CD4-positive, alpha-beta T cell (primary cell): ENCODE measurements around the gene MSANTD2. TPM values are rescaled to one million over a fixed set of nuclear protein-coding genes. Genes with fewer than 3 reads are reported as not detected.

Experiments used
- ATAC-seq: fragments of 200-7000 bp; cut with Tn5 transposase; one replicate; pipeline ENCODE4 v1.10.0; 2022; ENCODE audit warnings: mild to moderate bottlenecking; ENCODE audit not compliant: poor library complexity
- CTCF ChIA-PET: fragments of 350-600 bp; sonication (Branson Sonifier 250); formaldehyde crosslinking; loops from one replicate; lab custom pipeline; 2021; ENCODE audit warnings: antibody characterized with exemption, inconsistent platforms; lab: Charles Lee
- POLR2A ChIA-PET: fragments of 350-600 bp; sonication (Branson Sonifier 250); formaldehyde crosslinking; loops from one replicate; lab custom pipeline; 2021; ENCODE audit warnings: antibody characterized with exemption, inconsistent platforms; lab: Charles Lee
- DNase-seq, 14 experiments: peaks; one replicate each; pipeline ENCODE4 v3.0.0-alpha.2; 2013 to 2020; ENCODE audit warnings: mixed read lengths in 2 of 14
- H3K27ac ChIP-seq, 2 donors: one replicate each; pipeline versions ENCODE4 v1.5.1 to v1.7.0; 2013; ENCODE audit warnings: low read length in 2 of 2, low read depth in 1 of 2, mild to moderate bottlenecking in 1 of 2
- H3K27me3 ChIP-seq, 2 experiments: 1 replicate in 1 of 2; 2 replicates in 1 of 2; pipeline versions ENCODE4 v1.6.1 to v1.7.0; 2013; ENCODE audit warnings: low read length in 2 of 2, control low read depth in 1 of 2, mild to moderate bottlenecking in 1 of 2, moderate library complexity in 1 of 2; ENCODE audit not compliant: insufficient read depth in 2 of 2, control insufficient read depth in 1 of 2
- H3K36me3 ChIP-seq: one replicate; pipeline ENCODE4 v1.6.1; 2013; ENCODE audit warnings: low read length, control low read depth; ENCODE audit not compliant: insufficient read depth
- H3K4me1 ChIP-seq: one replicate; pipeline ENCODE4 v1.6.1; 2013; ENCODE audit warnings: low read length, control low read depth; ENCODE audit not compliant: insufficient read depth
- H3K4me3 ChIP-seq: one replicate; pipeline ENCODE4 v1.5.1; 2013; ENCODE audit warnings: mild to moderate bottlenecking, low read length, moderate library complexity
- H3K9me3 ChIP-seq, 2 experiments: 1 replicate in 1 of 2; 2 replicates in 1 of 2; pipeline versions ENCODE4 v1.6.1 to v1.7.0; 2013; ENCODE audit warnings: low read length in 2 of 2, mild to moderate bottlenecking in 2 of 2, control low read depth in 1 of 2, moderate library complexity in 1 of 2; ENCODE audit not compliant: control insufficient read depth in 1 of 2, insufficient read depth in 1 of 2
- H3K27ac Mint-ChIP-seq: one replicate; pipeline ENCODE4 v1.8.0; 2020; ENCODE audit warnings: mixed read lengths
- H3K27me3 Mint-ChIP-seq: one replicate; pipeline ENCODE4 v1.8.0; 2021; ENCODE audit warnings: mixed read lengths
- H3K36me3 Mint-ChIP-seq: one replicate; pipeline ENCODE4 v1.8.0; 2021; ENCODE audit warnings: low read depth, mixed read lengths
- H3K4me1 Mint-ChIP-seq: one replicate; pipeline ENCODE4 v1.8.0; 2021; ENCODE audit warnings: low read depth, mixed read lengths
- H3K4me3 Mint-ChIP-seq: one replicate; pipeline ENCODE4 v1.8.0; 2020; ENCODE audit warnings: mild to moderate bottlenecking, mixed read lengths
- H3K9me3 Mint-ChIP-seq: one replicate; pipeline ENCODE4 v1.8.0; 2020; ENCODE audit warnings: mixed read lengths
- CTCF ChIP-seq: fragments of 200-600 bp; IDR thresholded peaks from one replicate; pipeline ENCODE4 v1.8.0; 2022; ENCODE audit warnings: antibody characterized with exemption, mild to moderate bottlenecking
- intact Hi-C, 2 experiments: fragments of 100-400 bp; cut with DNase I in 1 of 2; cut with micrococcal nuclease in 1 of 2; formaldehyde crosslinking; loops; one replicate each; pipeline versions ENCODE4 v1.15.1 to v1.9.0; 2023 to 2025; cut with DNase I, micrococcal nuclease
- total RNA-seq, 174 experiments: library from RNA in 2 of 174; stranded (reverse) in 2 of 174; gene quantifications; one replicate each; pipeline ENCODE4 v1.2.3 and lab custom pipeline; 2021 to 2026

MSANTD2 gene
- total RNA-seq, 2 experiments from 2014 or later: 4.2 to 5.1 TPM

GRCh38 chr11:124754309-124754708 lies 45.9 kb downstream of the MSANTD2 start:
- ChIA-PET POLR2A (no interaction called here), CTCF (interaction anchor here (0.9 to 6.5 kb wide), 2 partner anchors 8 to 13 kb away, joined by 3 to 46 read pairs; no protein-coding TSS in a partner anchor)
- TF ChIP-seq CTCF: no peak
- Histone ChIP-seq H3K9me3 (peaks cover 0 to under 1% of the 10 kb centered on the region in 2 experiments), H3K4me3 (no peak overlapping the region), H3K4me1 (peaks cover 31% of the 10 kb centered on the region), H3K27ac (no peak overlapping the region), H3K36me3 (no peaks in the 10 kb centered on the region), H3K27me3 (peaks cover 32 to 34% of the 10 kb centered on the region in 2 experiments)
- H3K4me3 Mint-ChIP-seq: no peak overlapping the region
- no peaks in the 10 kb centered on the region for H3K9me3 Mint-ChIP-seq
- intact Hi-C loops: no loop called here
- peaks cover 17% of the 10 kb centered on the region for H3K4me1 Mint-ChIP-seq
- H3K36me3 Mint-ChIP-seq: no peaks in the 10 kb centered on the region
- H3K27me3 Mint-ChIP-seq: peaks cover 48% of the 10 kb centered on the region
- no peak for DNase-seq
- ATAC-seq: no peak
- no peak overlapping the region for H3K27ac Mint-ChIP-seq

- Histone ChIP-seq H3K36me3 (no peaks in the 10 kb centered on the region), H3K4me1 (peaks cover 24% of the 10 kb centered on the region), H3K27ac (no peak overlapping the region), H3K27me3 (peaks cover 25 to 28% of the 10 kb centered on the region in 2 experiments), H3K9me3 (no peaks in the 10 kb centered on the region), H3K4me3 (no peak overlapping the region)
- H3K4me1 Mint-ChIP-seq: peaks cover 11% of the 10 kb centered on the region
- ChIA-PET CTCF (interaction anchor here (1.7 to 6.5 kb wide), 2 partner anchors 8 to 11 kb away, joined by 4 to 46 read pairs; no protein-coding TSS in a partner anchor), POLR2A (interaction anchor here (0.6 kb wide), 1 partner anchor 388 kb away, joined by 3 read pairs; no protein-coding TSS in a partner anchor)
- no peaks in the 10 kb centered on the region for H3K9me3 Mint-ChIP-seq
- no peak overlapping the region for H3K4me3 Mint-ChIP-seq
- no peak overlapping the region for H3K27ac Mint-ChIP-seq
- ATAC-seq (no peak), DNase-seq (no peak)
- no peaks in the 10 kb centered on the region for H3K36me3 Mint-ChIP-seq
- intact Hi-C loops: no loop called here
- H3K27me3 Mint-ChIP-seq: peaks cover 41% of the 10 kb centered on the region
- TF ChIP-seq CTCF: no peak
These were observed 46.6 kb downstream of the MSANTD2 start for GRCh38 chr11:124753624-124754023.

GRCh38 chr11:124753205-124753604 lies 47.0 kb downstream of the MSANTD2 start:
- Histone ChIP-seq H3K36me3 (no peaks in the 10 kb centered on the region), H3K4me1 (peaks cover 24% of the 10 kb centered on the region), H3K9me3 (no peaks in the 10 kb centered on the region), H3K4me3 (no peak overlapping the region), H3K27ac (no peak overlapping the region), H3K27me3 (peaks cover 21 to 24% of the 10 kb centered on the region in 2 experiments)
- no peak for TF ChIP-seq CTCF
- Mint-ChIP-seq H3K9me3 (no peaks in the 10 kb centered on the region), H3K36me3 (no peaks in the 10 kb centered on the region), H3K4me1 (peaks cover 6% of the 10 kb centered on the region), H3K27ac (no peak overlapping the region), H3K4me3 (no peak overlapping the region), H3K27me3 (peaks cover 37% of the 10 kb centered on the region)
- CTCF ChIA-PET: interaction anchor here (1.0 to 1.7 kb wide), 2 partner anchors 10 to 11 kb away, joined by 4 read pairs; no protein-coding TSS in a partner anchor
- POLR2A ChIA-PET: interaction anchor here (0.6 to 1.3 kb wide), 2 partner anchors 47 to 389 kb away, joined by 3 to 4 read pairs; partner anchors contain the start of gene MSANTD2
- no peak for DNase-seq
- ATAC-seq: no peak
- intact Hi-C loops: no loop called here
